HG02588 (cell line): ENCODE results near the gene PIEZO2.

Experiments used
- ATAC-seq: cut with Tn5 transposase; IDR thresholded peaks from one replicate; pipeline ENCODE4 v1.9.1; 2021; ENCODE audit warnings: mild to moderate bottlenecking, moderate library complexity; ENCODE audit not compliant: unreplicated experiment

The PIEZO2 gene

DNA sequence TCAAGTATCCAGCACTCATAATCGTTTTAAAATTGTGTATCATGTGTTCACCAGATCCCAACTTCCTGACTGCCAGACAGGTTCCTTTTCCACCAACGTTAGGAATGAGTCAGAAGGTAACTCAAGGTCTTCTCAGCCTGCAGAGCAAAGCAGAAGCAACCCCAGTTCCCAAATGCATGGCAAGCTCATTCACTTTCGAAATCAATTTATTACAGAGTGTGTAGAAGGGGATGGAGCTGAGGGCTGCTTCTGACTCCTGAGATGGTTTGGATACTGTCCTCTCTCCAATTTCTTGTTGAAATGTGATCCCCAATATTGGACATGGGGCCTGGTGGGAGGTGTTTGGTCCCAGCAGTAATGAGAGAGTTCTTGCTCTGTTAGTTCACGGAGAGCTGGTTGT lies 114.5 kb downstream of the PIEZO2 start:
- no peak for ATAC-seq

DNA sequence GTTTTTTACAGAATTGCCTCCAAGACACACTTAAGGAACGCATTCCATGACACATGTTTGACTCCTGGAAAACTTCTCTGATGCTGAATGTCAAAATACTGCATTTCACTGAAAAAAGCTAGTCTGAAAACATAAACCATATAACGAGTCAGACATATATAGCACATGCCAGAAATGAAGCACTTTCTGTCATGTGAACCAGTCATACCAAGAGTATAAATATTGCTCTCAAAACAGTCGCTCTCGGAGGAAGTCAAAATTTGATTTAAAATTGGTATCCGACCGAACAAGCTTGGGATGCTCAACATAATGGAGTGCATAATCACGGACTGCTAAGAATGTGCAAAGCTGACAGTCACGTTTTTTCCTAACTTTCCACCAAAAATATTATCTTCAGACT lies 115.9 kb downstream of the PIEZO2 start:
- ATAC-seq, result no peak

DNA sequence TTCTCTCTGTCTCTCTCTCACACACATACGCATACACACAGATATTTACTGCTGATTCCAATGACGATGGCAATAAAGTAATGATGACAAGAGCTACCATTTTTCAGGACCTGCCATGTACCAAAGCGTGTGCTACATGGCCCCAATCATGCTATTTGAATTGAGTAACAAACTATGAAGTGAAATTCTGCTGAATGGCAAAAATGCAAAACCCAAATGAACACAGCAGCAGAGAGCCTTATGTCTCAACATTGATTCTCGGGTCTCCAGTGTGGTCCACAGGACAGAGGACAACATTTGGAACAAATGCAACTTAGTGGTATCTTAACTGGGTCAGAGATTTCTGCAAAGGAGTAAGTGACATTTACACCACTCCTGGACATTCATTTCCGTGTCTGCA lies 117.4 kb downstream of the PIEZO2 start:
- ATAC-seq, result no peak

DNA sequence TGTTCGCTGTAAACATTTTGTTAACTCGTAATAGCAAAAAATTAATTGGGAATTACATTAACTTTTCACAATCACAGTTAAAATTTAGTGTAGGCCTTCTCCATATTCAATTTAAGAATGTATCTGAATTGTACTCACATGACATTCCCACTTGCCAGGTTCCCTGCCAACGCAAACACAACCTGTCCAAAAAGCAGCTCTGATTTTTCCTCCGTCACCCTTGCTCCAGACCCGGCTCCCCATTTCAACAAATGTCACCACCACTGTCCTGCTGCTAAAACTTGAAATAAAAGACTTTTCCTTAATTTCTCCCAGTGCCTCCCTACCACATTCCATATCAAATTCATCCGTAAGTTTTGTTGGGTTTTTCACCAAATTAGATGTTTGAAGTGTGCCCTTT lies 120.3 kb downstream of the PIEZO2 start:
- no peak for ATAC-seq

DNA sequence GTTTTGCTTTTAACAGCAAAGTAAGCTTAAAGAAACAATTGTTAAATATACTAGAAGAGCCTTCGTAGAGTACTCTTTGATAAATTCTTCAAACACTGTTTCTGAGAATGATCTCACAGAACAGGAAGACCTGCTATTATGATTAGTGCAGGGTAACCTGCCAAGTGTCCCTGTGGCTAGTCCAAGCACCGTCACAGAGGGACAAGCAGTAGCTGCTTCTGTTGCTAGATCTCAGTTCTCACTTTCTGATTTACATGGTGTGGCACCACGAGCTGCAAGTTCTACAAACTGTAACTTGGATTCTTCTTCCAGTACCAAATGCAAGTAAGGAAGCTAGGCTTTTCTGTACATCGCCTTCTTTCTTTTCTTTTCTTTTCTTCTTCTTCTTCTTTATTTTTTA lies 121.5 kb downstream of the PIEZO2 start:
- ATAC-seq, result no peak

DNA sequence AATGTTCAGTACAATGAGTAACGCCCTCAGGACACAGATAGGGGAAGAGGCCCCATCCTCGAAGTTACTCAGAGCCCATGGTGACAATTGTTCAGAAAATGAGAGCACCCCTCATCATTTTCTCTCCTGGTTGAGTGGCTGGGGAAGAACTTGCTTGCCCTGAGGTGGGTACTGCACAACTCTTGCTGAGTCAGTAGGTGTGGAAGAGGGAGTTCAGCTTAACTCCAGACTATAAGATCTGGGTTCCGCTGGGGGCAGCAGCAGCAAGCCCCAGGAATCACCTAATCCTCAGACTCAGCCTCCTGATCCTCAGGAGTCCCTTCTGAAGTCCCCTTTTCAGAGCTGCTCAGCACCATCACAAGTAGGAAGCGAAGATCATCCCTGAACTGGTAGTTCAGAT lies 123.7 kb downstream of the PIEZO2 start:
- no peak for ATAC-seq

DNA sequence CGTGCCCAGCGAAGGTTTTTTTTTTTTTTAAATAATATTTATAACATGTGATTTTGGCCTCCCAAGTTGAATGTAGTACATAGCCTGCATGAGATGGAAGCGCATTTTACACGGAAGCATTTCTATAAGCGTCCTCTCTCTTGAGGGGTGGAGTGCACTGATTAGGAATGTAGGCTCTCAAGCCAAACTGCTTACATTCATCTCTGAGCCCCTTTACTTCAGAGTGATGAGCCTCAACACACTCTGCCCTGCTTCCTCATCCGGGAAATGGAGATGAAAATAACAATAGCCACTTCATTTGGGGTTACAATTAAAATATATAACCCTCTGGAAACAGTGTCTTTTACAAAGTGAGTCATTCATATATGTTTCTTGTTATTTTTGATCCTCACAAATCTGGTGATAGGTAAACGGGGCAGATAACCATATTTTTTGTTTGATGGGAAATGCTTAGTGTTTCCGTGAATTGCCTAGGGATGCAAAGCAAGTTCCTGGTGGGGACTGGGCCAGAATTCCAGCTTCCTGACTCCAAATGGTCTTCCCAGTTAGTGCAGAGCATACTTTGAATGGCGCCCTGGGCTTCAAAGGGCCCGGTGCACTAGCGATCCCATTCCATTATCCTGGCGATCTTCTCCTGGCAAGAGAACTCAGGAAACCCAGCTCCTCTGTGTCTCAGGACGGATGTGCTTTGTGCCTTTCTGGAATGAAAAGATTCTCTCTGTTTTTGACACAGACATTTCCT lies 124.3 kb downstream of the PIEZO2 start:
- ATAC-seq, result no peak

DNA sequence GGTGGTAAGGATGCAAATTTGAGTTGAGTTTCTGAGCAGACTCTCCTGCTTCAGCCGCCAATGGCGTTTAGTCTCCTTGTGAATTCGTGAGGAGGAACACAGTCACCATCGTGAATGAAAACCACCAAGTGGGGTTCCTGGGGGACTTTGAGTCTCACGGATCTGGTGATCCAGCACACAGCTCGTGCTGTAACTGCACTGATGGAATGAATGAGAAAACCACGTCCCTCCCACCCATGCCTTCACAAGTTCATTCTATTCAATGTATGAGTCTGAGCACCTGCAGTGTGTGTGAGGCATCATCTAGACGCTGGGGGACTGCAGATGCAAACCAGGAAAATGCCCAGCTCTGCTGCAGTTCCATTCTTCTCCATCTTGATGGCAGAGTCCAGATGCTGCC lies 127.9 kb downstream of the PIEZO2 start:
- ATAC-seq, result no peak

DNA sequence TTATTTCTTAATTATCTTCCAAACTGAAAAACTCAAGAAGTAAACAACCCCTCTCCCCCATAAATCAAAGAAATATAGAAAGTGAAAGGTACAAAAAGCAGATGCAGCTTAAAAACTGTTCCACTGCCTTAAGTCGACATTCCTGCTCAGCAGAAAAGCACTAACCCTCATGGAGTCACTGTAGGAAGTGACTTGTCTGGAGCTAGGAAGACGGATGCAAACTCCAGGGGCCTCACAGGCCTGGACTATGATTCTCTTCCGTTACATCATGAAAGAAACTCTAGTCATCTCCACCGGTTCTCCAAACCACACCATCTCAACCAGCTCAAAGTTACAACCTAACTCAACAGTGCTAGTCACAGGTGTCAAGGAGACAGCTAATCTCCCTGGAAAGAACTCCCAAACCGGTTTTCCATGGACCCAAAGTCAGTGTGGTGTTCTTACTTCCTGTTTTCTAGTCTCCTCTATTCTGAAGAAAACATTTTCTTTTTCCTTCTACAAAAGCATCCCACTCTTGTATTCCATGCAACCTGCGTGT lies 128.4 kb downstream of the PIEZO2 start:
- ATAC-seq, result no peak

DNA sequence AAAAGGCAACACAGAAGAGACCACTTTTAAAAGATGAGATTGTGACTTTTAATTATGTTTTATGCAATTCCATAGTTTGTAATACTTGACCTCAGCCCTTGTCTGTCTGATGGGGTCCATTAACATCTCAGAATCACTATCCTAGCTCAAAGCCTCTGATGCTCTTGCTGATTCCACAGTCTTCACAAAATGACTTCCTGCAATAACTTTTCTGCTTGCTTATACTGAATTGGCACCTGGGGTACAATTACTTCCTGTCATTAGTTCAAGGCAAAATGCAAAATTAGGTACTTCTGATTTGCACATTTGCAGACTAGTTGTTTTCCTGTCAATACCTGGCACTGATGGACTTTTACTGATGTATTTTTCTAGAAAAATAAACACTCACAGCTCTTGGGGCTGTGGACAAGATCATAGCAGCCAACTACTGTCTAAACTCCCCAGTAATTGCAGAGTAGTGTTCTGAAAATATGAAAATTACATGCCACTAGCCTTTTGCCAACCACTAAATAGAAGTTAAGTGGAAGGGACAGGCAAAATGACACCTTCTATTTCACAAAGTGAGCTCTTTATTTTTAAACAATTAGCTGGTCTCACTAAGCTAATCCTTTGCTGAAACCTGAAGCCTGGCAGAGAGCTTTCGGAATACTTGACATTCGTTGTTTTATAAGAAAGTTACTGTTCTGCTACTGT lies 129.1 kb downstream of the PIEZO2 start:
- no peak for ATAC-seq

DNA sequence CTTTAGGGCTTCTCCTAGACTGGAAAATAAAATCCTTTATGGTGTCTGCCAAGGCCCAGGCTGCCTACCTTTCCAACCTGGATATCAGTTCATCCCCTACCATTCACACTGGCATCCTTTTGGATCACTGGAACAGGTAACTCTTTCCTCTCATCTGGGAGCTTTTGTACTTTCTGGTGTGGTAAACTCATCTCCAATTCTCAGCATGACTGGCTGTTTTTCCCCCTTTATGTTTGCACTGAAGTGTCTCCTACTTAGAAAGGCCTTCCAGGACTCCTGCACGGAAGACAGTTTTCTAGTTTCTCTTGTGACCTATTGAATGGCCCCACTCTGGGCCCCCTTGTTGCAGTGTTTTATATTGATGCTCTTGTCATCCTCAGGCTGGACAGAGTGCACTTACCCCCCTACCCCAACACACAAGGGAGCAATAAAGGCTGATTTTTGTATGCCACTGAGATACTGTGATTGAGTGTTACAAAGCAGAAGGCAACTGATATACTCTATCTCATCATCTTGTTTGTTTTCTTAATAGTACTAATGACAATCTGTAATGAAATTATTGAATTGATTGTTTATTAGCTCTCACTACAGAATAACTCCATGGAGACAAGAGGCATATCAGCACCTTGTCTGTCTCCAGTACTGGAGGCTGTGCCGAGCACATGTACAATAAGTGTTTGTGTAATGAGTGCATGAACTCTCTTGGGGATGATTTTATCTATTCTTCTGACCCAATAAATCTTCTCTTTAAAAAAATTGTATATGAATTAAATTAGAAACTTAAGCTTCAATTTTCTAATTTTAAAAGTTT lies 129.9 kb downstream of the PIEZO2 start:
- no peak for ATAC-seq

DNA sequence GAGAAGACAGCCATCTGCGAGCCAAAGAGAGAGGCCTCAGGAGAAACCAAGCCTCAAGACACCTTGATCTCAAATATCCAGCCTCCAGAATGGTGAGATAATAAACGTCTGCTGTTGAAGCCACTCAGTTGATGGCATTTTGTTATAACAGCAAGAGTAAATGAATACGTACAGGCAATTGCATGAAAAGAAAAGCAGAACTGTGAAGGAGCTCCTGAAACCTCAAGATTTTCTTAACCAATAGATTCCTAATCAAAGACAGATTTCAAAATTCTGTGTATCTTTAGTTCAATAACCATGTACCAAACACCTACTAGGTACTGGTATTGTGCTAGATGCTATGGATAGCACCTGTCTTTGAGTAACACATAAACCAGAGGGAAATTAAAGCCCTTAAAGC lies 139.5 kb downstream of the PIEZO2 start:
- no peak for ATAC-seq

DNA sequence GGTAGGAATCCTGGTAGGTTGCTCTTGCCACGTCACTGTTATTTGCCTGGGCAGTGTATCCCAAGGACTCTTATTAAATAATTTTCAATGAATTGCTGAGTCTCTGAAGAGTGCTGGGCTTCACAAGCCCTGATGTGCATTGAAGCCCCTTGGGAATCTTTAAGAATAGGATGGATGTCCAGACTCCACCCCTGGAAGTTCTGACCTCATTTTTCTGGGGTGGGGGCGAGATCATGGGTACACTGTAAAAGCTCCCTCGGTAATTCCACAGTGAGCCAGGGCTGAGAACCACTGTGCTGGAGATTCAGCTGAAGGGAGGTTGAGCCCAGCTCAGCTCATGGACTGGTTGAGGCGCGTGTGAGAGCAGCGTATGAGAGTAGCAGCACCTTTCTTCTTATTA lies 140.2 kb downstream of the PIEZO2 start:
- no peak for ATAC-seq

DNA sequence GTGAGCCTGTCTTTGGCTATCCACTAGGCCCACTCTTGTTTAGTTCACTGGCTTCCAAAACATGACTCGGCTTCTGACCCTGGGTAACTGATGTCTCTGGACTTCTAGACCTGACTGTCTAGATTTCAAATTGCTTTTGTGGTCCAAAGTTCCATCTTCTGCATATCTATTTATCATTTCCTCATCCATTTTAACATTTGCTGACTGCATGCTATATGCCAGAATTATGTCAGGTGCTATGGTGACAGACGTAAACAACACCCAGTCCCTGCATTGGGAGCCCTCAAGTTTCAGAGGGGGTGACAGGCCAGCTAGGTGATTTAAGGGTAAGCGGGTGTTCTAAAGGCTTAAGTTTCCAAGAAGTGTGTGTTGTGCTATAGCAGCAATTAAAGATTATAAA lies 140.9 kb downstream of the PIEZO2 start:
- ATAC-seq, result no peak

DNA sequence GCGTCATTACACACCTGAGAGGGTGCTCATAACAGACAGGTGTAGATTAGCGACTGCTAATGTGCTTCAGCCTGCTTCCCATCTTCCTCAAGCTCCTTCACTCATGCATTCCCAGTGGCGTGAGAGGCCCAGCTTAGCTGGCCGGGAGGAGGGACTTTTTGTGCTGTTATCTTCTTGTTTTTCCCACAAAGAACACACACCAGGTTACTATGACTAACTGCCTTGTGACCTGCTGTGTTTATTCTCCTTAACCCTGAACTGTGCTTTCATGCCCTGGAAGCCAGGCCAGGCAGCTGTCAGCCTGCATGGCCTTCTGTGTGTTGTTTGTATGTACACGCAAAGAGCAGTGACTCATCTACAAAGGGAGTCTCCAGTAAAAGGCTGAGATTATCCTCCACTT lies 143.8 kb downstream of the PIEZO2 start:
- no peak for ATAC-seq

DNA sequence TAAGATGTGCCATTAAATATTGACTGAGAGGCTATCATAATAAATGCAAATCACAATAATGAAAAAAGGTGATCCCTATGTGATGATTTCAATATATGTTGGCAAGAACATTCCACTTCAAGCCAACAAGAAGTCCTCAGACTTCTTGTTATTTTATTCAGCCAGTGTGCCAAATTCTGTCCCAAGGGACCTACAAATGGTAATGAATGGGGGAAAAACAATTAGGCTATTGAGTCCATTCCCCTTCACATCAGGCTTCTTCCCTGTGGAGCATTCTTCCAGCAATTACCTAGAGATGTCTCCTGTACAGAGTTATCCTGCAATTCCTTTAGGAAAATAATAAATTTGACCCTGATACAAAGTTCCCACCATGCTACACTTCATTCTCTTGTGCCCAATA lies 144.4 kb downstream of the PIEZO2 start:
- ATAC-seq, result no peak

DNA sequence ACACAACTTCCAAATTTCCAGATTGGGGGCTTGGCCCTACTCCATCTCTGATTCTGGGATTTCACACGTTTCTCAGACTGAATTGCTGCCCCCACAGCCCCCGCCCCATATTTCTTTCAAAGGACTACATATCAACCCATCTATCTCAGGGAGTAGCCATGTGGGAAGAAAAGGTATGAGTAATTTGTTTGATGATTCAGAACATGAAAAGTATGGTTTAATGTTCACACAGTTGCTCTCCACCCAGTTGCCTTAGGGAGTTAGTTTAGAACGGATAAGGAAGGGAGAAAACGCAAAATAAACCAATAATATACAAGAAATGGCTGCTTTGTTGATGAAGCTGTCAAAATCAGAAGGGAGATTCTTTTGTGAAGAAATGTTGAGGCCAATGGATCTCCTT lies 145.1 kb downstream of the PIEZO2 start:
- no peak for ATAC-seq

DNA sequence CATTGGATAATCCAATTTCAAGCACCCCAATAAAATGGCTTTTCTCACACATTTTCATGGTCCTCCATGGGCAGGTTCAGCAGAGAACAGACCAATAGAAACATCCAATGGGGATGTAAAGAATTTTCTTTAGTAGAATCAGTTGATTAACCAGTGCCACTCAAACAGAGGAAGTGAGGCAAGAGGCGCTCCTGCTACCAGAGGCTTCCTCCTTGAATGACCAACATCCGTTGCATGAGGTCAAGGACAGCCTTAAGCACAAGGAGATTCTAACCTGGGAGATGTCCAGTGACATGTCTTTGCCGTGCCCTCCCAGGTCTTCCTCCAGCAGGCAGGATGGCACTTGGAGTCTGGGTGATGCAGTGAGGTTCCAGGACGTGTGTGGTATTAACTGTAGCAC lies 146.6 kb downstream of the PIEZO2 start:
- no peak for ATAC-seq

DNA sequence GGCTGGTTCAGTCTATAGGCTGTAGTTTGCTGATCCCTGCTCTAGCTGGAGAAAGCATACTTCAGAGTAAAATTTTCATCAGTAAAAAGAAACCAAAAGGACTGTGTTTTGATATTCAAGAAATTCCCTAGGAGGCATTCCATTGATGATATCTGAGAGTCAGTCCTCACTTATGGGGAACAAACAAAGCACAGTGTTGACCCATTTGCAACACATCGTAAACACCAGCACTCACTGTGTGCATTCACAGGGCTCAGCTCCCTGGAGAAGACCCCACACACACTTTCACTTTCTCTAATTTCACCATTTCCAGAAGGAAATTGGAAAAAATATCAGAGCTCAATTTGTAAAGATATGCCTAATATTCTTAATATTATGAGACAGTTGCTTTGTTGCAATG lies 147.1 kb downstream of the PIEZO2 start:
- no peak for ATAC-seq

DNA sequence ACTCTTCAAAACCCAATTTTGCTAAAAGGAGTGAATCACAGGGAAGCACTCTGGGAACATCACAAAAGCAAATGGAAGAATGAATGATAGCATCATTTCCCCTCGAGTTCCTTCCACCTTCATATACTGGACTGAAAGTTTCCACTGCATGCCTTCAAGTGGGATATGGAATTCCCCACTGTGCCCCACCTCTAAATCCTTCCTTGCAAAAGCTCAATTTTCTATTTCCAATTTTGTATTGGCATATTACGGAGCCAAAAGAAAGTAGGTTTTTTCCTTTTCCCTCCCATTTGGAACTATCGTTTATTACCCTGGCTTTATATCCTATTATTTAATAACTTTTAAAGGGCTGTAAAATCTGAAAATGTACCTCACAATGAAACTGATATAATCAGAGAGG lies 149.3 kb downstream of the PIEZO2 start:
- ATAC-seq, result no peak

DNA sequence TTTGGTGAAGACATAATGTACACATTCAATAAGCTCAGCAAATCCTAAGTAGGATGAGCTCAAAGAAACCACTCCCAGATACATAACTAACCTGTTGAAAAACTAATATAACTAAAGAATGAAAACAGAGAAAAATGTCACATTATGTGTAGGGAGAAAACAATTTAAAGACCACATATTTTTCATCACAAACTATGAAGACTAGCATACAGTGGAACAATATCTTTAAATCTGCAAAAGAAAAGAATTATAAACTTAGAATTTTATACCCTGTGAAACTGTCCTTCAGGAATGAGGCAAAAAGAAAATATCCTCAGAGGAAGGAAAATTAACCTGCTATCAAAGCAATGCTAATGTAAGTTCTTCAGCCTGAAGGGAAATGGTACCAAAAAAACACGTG lies 151.5 kb downstream of the PIEZO2 start:
- ATAC-seq, result no peak

DNA sequence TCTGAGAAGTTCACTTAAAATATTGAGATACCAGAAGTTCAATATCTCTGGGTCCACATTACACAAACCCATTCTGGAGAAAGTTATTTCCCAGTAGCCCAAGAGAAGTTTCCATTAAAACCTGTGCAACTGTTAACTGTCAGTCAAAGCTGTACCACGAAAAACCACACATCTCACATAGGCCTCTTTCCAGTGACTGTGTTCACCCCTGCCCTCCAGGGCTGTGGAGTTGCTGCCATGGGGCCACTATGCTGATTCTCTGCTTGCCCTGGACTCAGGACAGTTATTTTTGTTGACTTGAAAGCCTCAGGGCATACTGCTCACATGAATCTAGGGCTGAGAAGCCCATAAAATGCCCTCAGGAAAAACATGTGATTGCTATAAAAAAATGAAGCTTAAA lies 153.8 kb downstream of the PIEZO2 start:
- ATAC-seq, result no peak
